HG03457 (cell line): ENCODE data around the gene GATM.
A peak's percentile ranks its signal among the peaks of the same experiment; 100 is the strongest.
"Not testable (repeated sequence)": the region's sequence is repeated elsewhere in the genome, so short reads cannot be mapped to it uniquely, and the experiment has no call there.

Experiments used
- ATAC-seq: cut with Tn5 transposase; IDR thresholded peaks from one replicate; pipeline ENCODE4 v1.9.1; 2021; ENCODE audit warnings: moderate number of reproducible peaks; ENCODE audit not compliant: unreplicated experiment

Gene GATM

GRCh38 chr15:45391746-45392583, 13.6 kb upstream of the GATM start:
- ATAC-seq: peak; percentile 85

- no peak for ATAC-seq
Observed at GRCh38 chr15:45389351-45389750, 11.0 kb upstream of the GATM start.

- ATAC-seq: no peak
Observed at GRCh38 chr15:45387380-45388007, 9.2 kb upstream of the GATM start.

GRCh38 chr15:45386974-45387373, 8.6 kb upstream of the GATM start:
- ATAC-seq: no peak

GRCh38 chr15:45386420-45386819, 8.1 kb upstream of the GATM start:
- no peak for ATAC-seq

GRCh38 chr15:45385590-45385989, 7.2 kb upstream of the GATM start:
- no peak for ATAC-seq

- no peak for ATAC-seq
Observed at GRCh38 chr15:45384700-45385099, 6.4 kb upstream of the GATM start.

- no peak for ATAC-seq
Observed at GRCh38 chr15:45378913-45379262, 544 bp upstream of the GATM start.

GRCh38 chr15:45377609-45378148, 665 bp downstream of the GATM start:
- ATAC-seq: no peak

GRCh38 chr15:45376967-45377608, 1.3 kb downstream of the GATM start:
- no peak for ATAC-seq

GRCh38 chr15:45376300-45376928, 1.9 kb downstream of the GATM start:
- ATAC-seq: no peak

GRCh38 chr15:45375836-45376235, 2.5 kb downstream of the GATM start:
- no peak for ATAC-seq

- no peak for ATAC-seq
Observed at GRCh38 chr15:45373976-45374375, 4.4 kb downstream of the GATM start.

GRCh38 chr15:45372041-45372995, 6.0 kb downstream of the GATM start:
- ATAC-seq: no peak

GRCh38 chr15:45371546-45371945, 6.8 kb downstream of the GATM start:
- ATAC-seq: no peak

- ATAC-seq: not testable (repeated sequence)
Observed at GRCh38 chr15:45370042-45370441, 8.3 kb downstream of the GATM start.

- ATAC-seq: not testable (repeated sequence)
Observed at GRCh38 chr15:45367222-45367621, 11.1 kb downstream of the GATM start.

GRCh38 chr15:45364271-45364670, 14.1 kb downstream of the GATM start:
- no peak for ATAC-seq

GRCh38 chr15:45363801-45364200, 14.5 kb downstream of the GATM start:
- no peak for ATAC-seq

- no peak for ATAC-seq
Observed at GRCh38 chr15:45363334-45363733, 15.0 kb downstream of the GATM start.
